Activated T-cell treated with anti-CD3 and anti-CD28 coated beads, Interleukin-2, amount 50 U/mL, for 4 hours (primary cell): ENCODE results near the gene PRDM16. TPM values are rescaled to one million over a fixed set of nuclear protein-coding genes. Genes with fewer than 3 reads are reported as not detected.

Experiments
- ATAC-seq, 2 donors: fragments of 200-7000 bp; cut with Tn5 transposase; one replicate each; pipeline ENCODE4 v1.10.0; 2021
- DNase-seq: peaks from one replicate; pipeline ENCODE4 v3.0.0-alpha.2; 2020
- H3K27me3 Mint-ChIP-seq: one replicate; pipeline ENCODE4 v1.8.0; 2021; ENCODE audit warnings: low read depth, mixed read lengths
- H3K36me3 Mint-ChIP-seq: one replicate; pipeline ENCODE4 v1.8.0; 2022; ENCODE audit warnings: mixed read lengths; ENCODE audit not compliant: insufficient read depth
- H3K4me1 Mint-ChIP-seq: one replicate; pipeline ENCODE4 v1.8.0; 2021; ENCODE audit warnings: low read depth, mixed read lengths
- H3K4me3 Mint-ChIP-seq: one replicate; pipeline ENCODE4 v1.8.0; 2021; ENCODE audit warnings: mild to moderate bottlenecking, moderate library complexity, mixed read lengths
- H3K9me3 Mint-ChIP-seq: one replicate; pipeline ENCODE4 v1.8.0; 2021; ENCODE audit warnings: mixed read lengths
- total RNA-seq, 3 donors: library from RNA; stranded (reverse); gene quantifications; one replicate each; pipeline ENCODE4 v1.2.1, GENCODE V29; 2021

PRDM16 gene
- total RNA-seq, 3 donors from 2014 or later, result 0.05 to 0.22 TPM; not detected in 1

- no peak overlapping the region for H3K4me3 Mint-ChIP-seq
- DNase-seq, result no peak
- ATAC-seq, result no peak
- H3K36me3 Mint-ChIP-seq, result no peaks in the 10 kb centered on the region
- no peaks in the 10 kb centered on the region for H3K9me3 Mint-ChIP-seq
- no peaks in the 10 kb centered on the region for H3K27me3 Mint-ChIP-seq
- peaks cover 21% of the 10 kb centered on the region for H3K4me1 Mint-ChIP-seq
Measured at GRCh38 chr1:3036447-3037280, 32.3 kb upstream of the PRDM16 start.

GRCh38 chr1:3037281-3038040, 31.5 kb upstream of the PRDM16 start:
- Mint-ChIP-seq H3K4me1 (peaks cover 17% of the 10 kb centered on the region), H3K36me3 (no peaks in the 10 kb centered on the region), H3K4me3 (no peak overlapping the region), H3K27me3 (no peaks in the 10 kb centered on the region), H3K9me3 (no peaks in the 10 kb centered on the region)
- DNase-seq (peak; percentile 4), ATAC-seq (no peak)

GRCh38 chr1:3038113-3038551, 30.9 kb upstream of the PRDM16 start:
- Mint-ChIP-seq H3K9me3 (no peaks in the 10 kb centered on the region), H3K27me3 (no peaks in the 10 kb centered on the region), H3K36me3 (no peaks in the 10 kb centered on the region), H3K4me1 (peaks cover 12% of the 10 kb centered on the region), H3K4me3 (no peak overlapping the region)
- ATAC-seq (no peak), DNase-seq (peak; percentile 3)

- no peak for ATAC-seq
- H3K9me3 Mint-ChIP-seq, result no peaks in the 10 kb centered on the region
- peaks cover 1% of the 10 kb centered on the region for H3K27me3 Mint-ChIP-seq
- peak; percentile 3 for DNase-seq
- peaks cover 6% of the 10 kb centered on the region for H3K4me1 Mint-ChIP-seq
- H3K36me3 Mint-ChIP-seq, result no peaks in the 10 kb centered on the region
- no peak overlapping the region for H3K4me3 Mint-ChIP-seq
Measured at GRCh38 chr1:3038571-3039181, 30.3 kb upstream of the PRDM16 start.

GRCh38 chr1:3040004-3040403, 29.0 kb upstream of the PRDM16 start:
- ATAC-seq (no peak), DNase-seq (no peak)
- no peak overlapping the region for H3K4me3 Mint-ChIP-seq
- H3K36me3 Mint-ChIP-seq, result no peaks in the 10 kb centered on the region
- no peaks in the 10 kb centered on the region for H3K4me1 Mint-ChIP-seq
- H3K27me3 Mint-ChIP-seq, result peaks cover 5% of the 10 kb centered on the region
- H3K9me3 Mint-ChIP-seq, result no peaks in the 10 kb centered on the region

GRCh38 chr1:3042481-3042880, 26.5 kb upstream of the PRDM16 start:
- H3K4me3 Mint-ChIP-seq, result no peak overlapping the region
- H3K27me3 Mint-ChIP-seq, result peaks cover 11% of the 10 kb centered on the region
- ATAC-seq (no peak), DNase-seq (no peak)
- H3K9me3 Mint-ChIP-seq, result no peaks in the 10 kb centered on the region
- no peaks in the 10 kb centered on the region for H3K36me3 Mint-ChIP-seq
- H3K4me1 Mint-ChIP-seq, result no peaks in the 10 kb centered on the region

- peaks cover 21% of the 10 kb centered on the region for H3K27me3 Mint-ChIP-seq
- peak; percentile 3 for DNase-seq
- H3K36me3 Mint-ChIP-seq, result no peaks in the 10 kb centered on the region
Measured at GRCh38 chr1:3049164-3049563, 19.8 kb upstream of the PRDM16 start.

GRCh38 chr1:3049905-3050304, 19.1 kb upstream of the PRDM16 start:
- ATAC-seq, result no peak
- H3K4me3 Mint-ChIP-seq, result no peak overlapping the region

More at GRCh38 chr1:3049164-3049563, 19.8 kb upstream of the PRDM16 start:
- Mint-ChIP-seq H3K9me3 (peaks cover 4% of the 10 kb centered on the region), H3K4me3 (no peak overlapping the region), H3K4me1 (no peaks in the 10 kb centered on the region)
- ATAC-seq, result no peak

GRCh38 chr1:3050603-3051002, 18.4 kb upstream of the PRDM16 start:
- Mint-ChIP-seq H3K9me3 (peaks cover 4% of the 10 kb centered on the region), H3K4me1 (no peaks in the 10 kb centered on the region), H3K4me3 (no peak overlapping the region), H3K36me3 (no peaks in the 10 kb centered on the region), H3K27me3 (peaks cover 21% of the 10 kb centered on the region)
- no peak for DNase-seq
- ATAC-seq, result no peak

More at GRCh38 chr1:3049905-3050304, 19.1 kb upstream of the PRDM16 start:
- DNase-seq, result no peak
- Mint-ChIP-seq H3K27me3 (peaks cover 21% of the 10 kb centered on the region), H3K36me3 (no peaks in the 10 kb centered on the region), H3K4me1 (no peaks in the 10 kb centered on the region), H3K9me3 (peaks cover 4% of the 10 kb centered on the region)

- no peaks in the 10 kb centered on the region for H3K36me3 Mint-ChIP-seq
- DNase-seq (no peak), ATAC-seq (no peak)
- H3K4me3 Mint-ChIP-seq, result no peak overlapping the region
- H3K27me3 Mint-ChIP-seq, result peaks cover 19% of the 10 kb centered on the region
- no peaks in the 10 kb centered on the region for H3K4me1 Mint-ChIP-seq
- peaks cover 4% of the 10 kb centered on the region for H3K9me3 Mint-ChIP-seq
Measured at GRCh38 chr1:3051270-3052268, 17.4 kb upstream of the PRDM16 start.

GRCh38 chr1:3052501-3052900, 16.5 kb upstream of the PRDM16 start:
- ATAC-seq, result no peak

GRCh38 chr1:3053366-3053980, 15.5 kb upstream of the PRDM16 start:
- no peak overlapping the region for H3K4me3 Mint-ChIP-seq
- peaks cover 4% of the 10 kb centered on the region for H3K9me3 Mint-ChIP-seq
- H3K27me3 Mint-ChIP-seq, result peaks cover 15% of the 10 kb centered on the region
- H3K36me3 Mint-ChIP-seq, result no peaks in the 10 kb centered on the region
- DNase-seq (no peak), ATAC-seq (no peak)
- no peaks in the 10 kb centered on the region for H3K4me1 Mint-ChIP-seq

More at GRCh38 chr1:3052501-3052900, 16.5 kb upstream of the PRDM16 start:
- no peaks in the 10 kb centered on the region for H3K4me1 Mint-ChIP-seq
- H3K36me3 Mint-ChIP-seq, result no peaks in the 10 kb centered on the region
- no peak for DNase-seq
- H3K4me3 Mint-ChIP-seq, result no peak overlapping the region
- peaks cover 15% of the 10 kb centered on the region for H3K27me3 Mint-ChIP-seq
- H3K9me3 Mint-ChIP-seq, result peaks cover 4% of the 10 kb centered on the region

GRCh38 chr1:3053986-3054385, 15.0 kb upstream of the PRDM16 start:
- Mint-ChIP-seq H3K36me3 (no peaks in the 10 kb centered on the region), H3K4me1 (no peaks in the 10 kb centered on the region), H3K4me3 (no peak overlapping the region), H3K27me3 (peaks cover 13% of the 10 kb centered on the region), H3K9me3 (peaks cover 5% of the 10 kb centered on the region)
- ATAC-seq, result no peak
- no peak for DNase-seq
